ENCODE data around the gene CLPSL2.

Gene CLPSL2

DNA sequence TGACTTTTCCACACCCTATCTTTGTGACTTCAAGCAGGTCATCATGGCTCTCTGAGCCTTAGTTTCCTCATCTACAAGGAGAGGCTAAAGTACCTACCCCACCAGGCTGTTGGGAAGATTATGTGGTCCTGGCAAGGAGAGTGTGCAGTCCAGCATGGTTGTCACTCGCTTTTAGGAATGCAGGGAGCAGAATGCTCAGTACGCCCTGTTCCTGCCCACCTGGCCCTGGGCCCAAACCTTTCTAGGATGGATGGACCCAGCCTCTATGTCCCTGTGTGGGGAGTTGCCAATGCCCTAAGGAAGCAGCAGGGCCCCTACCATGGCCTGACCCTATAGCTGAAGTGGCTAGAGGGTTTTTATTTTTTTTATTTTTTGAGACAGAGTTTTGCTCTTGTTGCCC, 2.0 kb downstream of the CLPSL2 start:
- no peak for TF ChIP-seq TAF1 (IDR thresholded peaks at IDR 0.05; ENCODE audit: borderline replicate concordance, low read depth, low read length)
- no peak for TF ChIP-seq POLR2AphosphoS5 (IDR thresholded peaks at IDR 0.05; ENCODE audit: low read depth, low read length)
- TF ChIP-seq POLR2A (IDR thresholded peaks at IDR 0.05; ENCODE audit: low read depth, low read length): no peak
- DNase-seq (ENCODE audit: insufficient read length) (no peak), FAIRE-seq (no peak)

- no peak for FAIRE-seq
- no peak for TF ChIP-seq TAF1 (IDR thresholded peaks at IDR 0.05; ENCODE audit: borderline replicate concordance, low read depth, low read length)
- no peak for TF ChIP-seq POLR2A (IDR thresholded peaks at IDR 0.05; ENCODE audit: low read depth, low read length)
- TF ChIP-seq POLR2AphosphoS5 (IDR thresholded peaks at IDR 0.05; ENCODE audit: low read depth, low read length): no peak
- DNase-seq (ENCODE audit: insufficient read length): no peak
Observed at GRCh38 chr6:35780719-35781118, 4.3 kb downstream of the CLPSL2 start, which contains the start of gene CLPSL1. Gene CLPSL1 (plus strand): TSS chr6:35781019. CDS start chr6:35781111, 92 bp downstream.

DNA sequence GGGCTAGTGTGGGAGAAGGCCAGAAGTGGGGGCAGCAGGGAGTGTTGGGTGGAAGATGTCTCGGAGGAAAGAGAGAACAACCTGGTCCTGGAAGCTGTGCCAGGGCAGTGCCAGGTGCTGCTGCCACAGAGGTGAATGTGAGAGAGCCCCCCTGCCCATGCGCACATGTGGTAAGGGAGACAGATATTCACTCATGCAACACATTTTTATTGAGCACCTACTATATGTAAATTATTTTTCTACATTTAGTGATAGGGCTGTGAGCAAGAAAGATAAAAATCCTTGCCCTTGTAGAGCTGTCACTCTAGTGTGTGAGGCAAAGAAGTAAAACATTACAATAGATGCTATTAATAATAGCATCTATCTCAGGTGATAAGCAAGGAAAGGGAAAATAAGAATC, 4.9 kb downstream of the CLPSL2 start:
- no peak for TF ChIP-seq POLR2AphosphoS5 (IDR thresholded peaks at IDR 0.05; ENCODE audit: low read depth, low read length)
- no peak for TF ChIP-seq TAF1 (IDR thresholded peaks at IDR 0.05; ENCODE audit: borderline replicate concordance, low read depth, low read length)
- TF ChIP-seq POLR2A (IDR thresholded peaks at IDR 0.05; ENCODE audit: low read depth, low read length): no peak
- DNase-seq (ENCODE audit: insufficient read length) (no peak), FAIRE-seq (no peak)

GRCh38 chr6:35782424-35782823, 6.0 kb downstream of the CLPSL2 start:
- FAIRE-seq: no peak
- TF ChIP-seq TAF1 (IDR thresholded peaks at IDR 0.05; ENCODE audit: borderline replicate concordance, low read depth, low read length) (no peak), POLR2A (IDR thresholded peaks at IDR 0.05; ENCODE audit: low read depth, low read length) (no peak), POLR2AphosphoS5 (IDR thresholded peaks at IDR 0.05; ENCODE audit: low read depth, low read length) (no peak)

GRCh38 chr6:35784200-35784599, 7.8 kb downstream of the CLPSL2 start:
- DNase-seq (ENCODE audit: insufficient read length): no peak
- TF ChIP-seq POLR2A (IDR thresholded peaks at IDR 0.05; ENCODE audit: low read depth, low read length): no peak
- no peak for TF ChIP-seq POLR2AphosphoS5 (IDR thresholded peaks at IDR 0.05; ENCODE audit: low read depth, low read length)
- no peak for TF ChIP-seq TAF1 (IDR thresholded peaks at IDR 0.05; ENCODE audit: borderline replicate concordance, low read depth, low read length)
- FAIRE-seq: no peak

More at GRCh38 chr6:35782424-35782823, 6.0 kb downstream of the CLPSL2 start:
- DNase-seq (ENCODE audit: insufficient read length): no peak

DNA sequence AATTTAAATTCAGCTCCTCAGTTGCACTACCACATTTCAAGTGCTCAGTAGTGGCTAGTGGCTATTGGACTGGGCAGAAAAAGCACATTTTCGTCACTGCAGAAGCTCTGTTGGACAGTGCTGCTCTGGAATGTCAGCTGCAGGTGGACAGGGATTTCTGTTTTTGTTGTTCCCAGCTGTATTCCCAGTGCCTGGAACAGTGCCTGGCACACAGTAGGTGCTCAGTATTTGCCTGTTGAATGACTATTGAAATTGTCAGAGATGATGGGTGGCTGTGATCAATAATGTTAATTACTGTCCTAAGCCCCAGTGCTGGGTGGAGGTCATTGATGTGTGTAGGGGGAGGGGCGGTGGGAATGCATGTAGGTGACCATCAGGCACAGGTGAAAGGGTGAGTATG, 9.9 kb downstream of the CLPSL2 start:
- DNase-seq (ENCODE audit: insufficient read length) (no peak), FAIRE-seq (no peak)

DNA sequence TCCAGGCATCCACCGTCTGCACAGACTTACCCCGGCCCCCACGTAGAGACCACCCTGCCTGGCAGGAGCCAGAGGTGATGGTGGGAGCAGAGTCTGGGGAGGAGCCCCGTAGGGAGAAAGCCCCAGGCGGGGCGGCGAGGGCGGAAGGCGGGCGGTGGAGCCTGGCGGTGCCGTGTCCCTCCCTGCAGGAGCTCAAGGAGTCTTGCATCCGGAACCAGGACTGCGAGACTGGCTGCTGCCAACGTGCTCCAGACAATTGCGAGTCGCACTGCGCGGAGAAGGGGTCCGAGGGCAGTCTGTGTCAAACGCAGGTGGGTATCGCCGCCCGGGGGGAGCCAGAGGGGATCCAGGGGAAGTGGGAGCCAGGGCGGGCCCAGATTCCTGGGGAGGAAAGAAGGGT, 10.4 kb downstream of the CLPSL2 start:
- DNase-seq (ENCODE audit: insufficient read length): no peak
- no peak for FAIRE-seq

More for the DNA sequence above, 9.9 kb downstream of the CLPSL2 start:
- TF ChIP-seq POLR2A (IDR thresholded peaks at IDR 0.05; ENCODE audit: low read depth, low read length): no peak
- no peak for TF ChIP-seq TAF1 (IDR thresholded peaks at IDR 0.05; ENCODE audit: borderline replicate concordance, low read depth, low read length)
- no peak for TF ChIP-seq POLR2AphosphoS5 (IDR thresholded peaks at IDR 0.05; ENCODE audit: low read depth, low read length)

GRCh38 chr6:35787266-35788218, 11.1 kb downstream of the CLPSL2 start:
- TF ChIP-seq TAF1 (IDR thresholded peaks at IDR 0.05; ENCODE audit: borderline replicate concordance, low read depth, low read length): no peak
- TF ChIP-seq POLR2AphosphoS5 (IDR thresholded peaks at IDR 0.05; ENCODE audit: low read depth, low read length): no peak
- TF ChIP-seq POLR2A (IDR thresholded peaks at IDR 0.05; ENCODE audit: low read depth, low read length): no peak
- no peak for FAIRE-seq
- no peak for DNase-seq (ENCODE audit: insufficient read length)

More for the DNA sequence above, 10.4 kb downstream of the CLPSL2 start:
- TF ChIP-seq POLR2A (IDR thresholded peaks at IDR 0.05; ENCODE audit: low read depth, low read length): no peak
- no peak for TF ChIP-seq TAF1 (IDR thresholded peaks at IDR 0.05; ENCODE audit: borderline replicate concordance, low read depth, low read length)
- TF ChIP-seq POLR2AphosphoS5 (IDR thresholded peaks at IDR 0.05; ENCODE audit: low read depth, low read length): no peak

GRCh38 chr6:35788423-35788982, 12.1 kb downstream of the CLPSL2 start:
- no peak for TF ChIP-seq POLR2AphosphoS5 (IDR thresholded peaks at IDR 0.05; ENCODE audit: low read depth, low read length)
- TF ChIP-seq POLR2A (IDR thresholded peaks at IDR 0.05; ENCODE audit: low read depth, low read length): no peak
- no peak for TF ChIP-seq TAF1 (IDR thresholded peaks at IDR 0.05; ENCODE audit: borderline replicate concordance, low read depth, low read length)
- FAIRE-seq (no peak), DNase-seq (ENCODE audit: insufficient read length) (no peak)

GRCh38 chr6:35790683-35791082, 14.3 kb downstream of the CLPSL2 start:
- TF ChIP-seq POLR2A (IDR thresholded peaks at IDR 0.05; ENCODE audit: low read depth, low read length) (no peak), POLR2AphosphoS5 (IDR thresholded peaks at IDR 0.05; ENCODE audit: low read depth, low read length) (no peak), TAF1 (IDR thresholded peaks at IDR 0.05; ENCODE audit: borderline replicate concordance, low read depth, low read length) (no peak)
- FAIRE-seq (no peak), DNase-seq (ENCODE audit: insufficient read length) (no peak)

DNA sequence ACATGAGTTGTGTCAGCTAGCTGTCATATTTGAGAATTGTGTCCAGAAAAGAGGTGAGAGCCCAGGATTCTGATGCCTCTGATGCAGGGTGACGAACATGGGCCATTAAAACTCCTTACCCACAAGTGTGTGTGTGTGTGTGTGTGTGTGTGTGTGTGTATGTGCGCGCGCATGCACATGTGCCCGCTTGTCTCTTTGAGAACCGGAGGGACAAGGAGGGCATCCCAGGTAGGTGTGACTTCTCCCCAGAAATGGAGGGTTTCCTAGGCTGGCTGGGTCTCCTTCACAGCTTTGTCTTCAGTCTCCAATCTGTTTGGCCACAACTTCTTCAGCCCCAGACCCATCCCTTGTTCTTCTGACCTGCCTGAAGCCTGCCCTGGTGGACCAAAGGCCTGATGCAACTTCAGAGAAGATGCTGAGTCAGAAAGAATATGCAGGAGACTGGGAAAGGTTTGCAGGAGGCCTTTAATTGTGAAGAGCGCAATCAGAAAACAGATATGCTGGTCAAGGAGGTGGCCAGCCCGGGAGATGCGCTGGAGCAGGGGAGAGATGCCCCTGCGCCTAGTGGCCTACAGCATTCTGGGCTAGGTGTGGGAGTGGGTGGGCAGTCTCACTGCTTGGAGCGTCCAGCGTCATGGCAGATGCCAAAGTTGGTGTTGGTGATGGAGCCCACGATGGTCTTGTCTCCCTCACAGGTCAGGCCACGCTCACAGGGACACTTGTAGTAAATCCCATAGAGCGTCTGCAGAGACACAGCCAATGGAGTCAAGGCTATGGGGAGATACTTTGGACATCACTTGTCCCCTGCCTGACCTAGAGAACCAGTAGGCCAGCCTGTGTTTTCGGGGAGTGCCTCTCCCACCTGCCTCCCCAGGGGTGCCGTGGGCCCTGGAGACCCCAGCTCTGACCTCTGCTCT, 18.4 kb downstream of the CLPSL2 start:
- DNase-seq (ENCODE audit: insufficient read length) (no peak), FAIRE-seq (no peak)
- no peak for TF ChIP-seq POLR2AphosphoS5 (IDR thresholded peaks at IDR 0.05; ENCODE audit: low read depth, low read length)
- TF ChIP-seq POLR2A (IDR thresholded peaks at IDR 0.05; ENCODE audit: low read depth, low read length): no peak
- TF ChIP-seq TAF1 (IDR thresholded peaks at IDR 0.05; ENCODE audit: borderline replicate concordance, low read depth, low read length): no peak

Data from GM12892 (cell line).